GM18867 (cell line): ENCODE results near the gene MAU2.

Experiments
- ATAC-seq: cut with Tn5 transposase; IDR thresholded peaks from one replicate; pipeline ENCODE4 v1.9.1; 2021; ENCODE audit warnings: mild to moderate bottlenecking, moderate library complexity; ENCODE audit not compliant: unreplicated experiment

Gene MAU2

GRCh38 chr19:19407633-19407930, 87.0 kb downstream of the MAU2 start:
- ATAC-seq = no peak
